WERI-Rb-1 (cell line): ENCODE measurements around the gene ACTN1.

Experiments
- DNase-seq: peaks from one replicate; pipeline ENCODE4 v3.0.0-alpha.2; 2020
- H3K27ac ChIP-seq: fragments of 250-450 bp; sonication (Bioruptor Pico); 2 replicates; pipeline ENCODE4 v1.5.1; 2020; ENCODE audit warnings: mild to moderate bottlenecking, moderate library complexity
- H3K27me3 ChIP-seq: fragments of 250-450 bp; sonication (Bioruptor Pico); 2 replicates; pipeline ENCODE4 v1.5.1; 2021; ENCODE audit warnings: mild to moderate bottlenecking, low read depth, moderate library complexity; ENCODE audit not compliant: insufficient read depth, severe bottlenecking
- H3K36me3 ChIP-seq: fragments of 250-450 bp; sonication (Bioruptor Pico); 2 replicates; pipeline ENCODE4 v1.5.1; 2020; ENCODE audit warnings: mild to moderate bottlenecking, moderate library complexity
- H3K4me3 ChIP-seq: 2 replicates; pipeline ENCODE4 v1.5.1; 2011; ENCODE audit warnings: low read depth, mild to moderate bottlenecking, control low read depth, low read length
- H3K9me3 ChIP-seq: fragments of 250-450 bp; sonication (Bioruptor Pico); 2 replicates; pipeline ENCODE4 v1.5.1; 2021; ENCODE audit warnings: mild to moderate bottlenecking, moderate library complexity; ENCODE audit not compliant: severe bottlenecking
- CTCF ChIP-seq: IDR thresholded peaks from 2 replicates; pipeline ENCODE4 v1.5.1; 2011; ENCODE audit warnings: low read depth, mild to moderate bottlenecking, control low read depth, inconsistent platforms, low read length

The ACTN1 gene

GRCh38 chr14:68899033-68899603, 80.0 kb downstream of the ACTN1 start:
- no peaks in the 10 kb centered on the region for H3K36me3 ChIP-seq
- TF ChIP-seq CTCF: no peak
- no peak overlapping the region for H3K4me3 ChIP-seq
- no peaks in the 10 kb centered on the region for H3K9me3 ChIP-seq
- no peak overlapping the region for H3K27ac ChIP-seq
- DNase-seq: no peak
- no peaks in the 10 kb centered on the region for H3K27me3 ChIP-seq

GRCh38 chr14:68898248-68899032, 80.7 kb downstream of the ACTN1 start:
- H3K27me3 ChIP-seq: no peaks in the 10 kb centered on the region
- no peaks in the 10 kb centered on the region for H3K9me3 ChIP-seq
- no peak for TF ChIP-seq CTCF
- no peak for DNase-seq
- H3K27ac ChIP-seq: no peak overlapping the region
- no peaks in the 10 kb centered on the region for H3K36me3 ChIP-seq
- H3K4me3 ChIP-seq: no peak overlapping the region

GRCh38 chr14:68897559-68898155, 81.4 kb downstream of the ACTN1 start:
- Histone ChIP-seq H3K36me3 (no peaks in the 10 kb centered on the region), H3K27me3 (no peaks in the 10 kb centered on the region), H3K27ac (no peak overlapping the region), H3K9me3 (no peaks in the 10 kb centered on the region), H3K4me3 (no peak overlapping the region)
- no peak for DNase-seq
- TF ChIP-seq CTCF: no peak

GRCh38 chr14:68896132-68896531, 83.0 kb downstream of the ACTN1 start:
- H3K27ac ChIP-seq: no peak overlapping the region
- no peak for DNase-seq
- peak; percentile 42; the same call in 1 of the 2 replicates for TF ChIP-seq CTCF
- no peaks in the 10 kb centered on the region for H3K27me3 ChIP-seq
- no peaks in the 10 kb centered on the region for H3K9me3 ChIP-seq
- peaks cover 3% of the 10 kb centered on the region; the same call in 1 of the 2 replicates for H3K36me3 ChIP-seq
- H3K4me3 ChIP-seq: no peak overlapping the region

GRCh38 chr14:68894802-68895703, 84.0 kb downstream of the ACTN1 start:
- no peak for DNase-seq
- TF ChIP-seq CTCF: no peak
- H3K27me3 ChIP-seq: no peaks in the 10 kb centered on the region
- H3K9me3 ChIP-seq: no peaks in the 10 kb centered on the region
- no peak overlapping the region for H3K4me3 ChIP-seq
- H3K27ac ChIP-seq: no peak overlapping the region
- H3K36me3 ChIP-seq: peaks cover 3% of the 10 kb centered on the region; the same call in 1 of the 2 replicates
